Esophagus muscularis mucosa (tissue), 4 donors: ENCODE data around the gene ISG20L2. TPM values are rescaled to one million over a fixed set of nuclear protein-coding genes. Genes with fewer than 3 reads are reported as not detected.

Source experiments
- DNase-seq: peaks from one replicate; pipeline ENCODE4 v3.0.0-alpha.2; 2017; ENCODE audit errors: extremely low spot score
- H3K27ac ChIP-seq, 4 donors: fragments of 200-600 bp; sonication (generic); replicated peaks in 1 of 4; 1 replicate in 3 of 4; 2 replicates in 1 of 4; pipeline ENCODE4 v1.5.1; 2016 to 2019; ENCODE audit warnings: mild to moderate bottlenecking in 1 of 4
- H3K27me3 ChIP-seq, 4 donors: fragments of 200-600 bp; sonication (generic); one replicate each; pipeline versions ENCODE4 v1.5.1 to v1.6.0; 2016 to 2019
- H3K36me3 ChIP-seq, 4 donors: fragments of 200-600 bp; sonication (generic); one replicate each; pipeline ENCODE4 v1.5.1; 2016 to 2019
- H3K4me1 ChIP-seq, 4 donors: fragments of 200-600 bp; sonication (generic); one replicate each; pipeline ENCODE4 v1.5.1; 2016 to 2019
- H3K4me3 ChIP-seq, 4 donors: fragments of 200-600 bp; sonication (generic); 1 replicate in 2 of 4; 2 replicates in 2 of 4; pipeline ENCODE4 v1.5.1; 2016 to 2019; ENCODE audit warnings: mild to moderate bottlenecking in 4 of 4, moderate library complexity in 1 of 4
- H3K9me3 ChIP-seq, 4 donors: fragments of 200-600 bp; sonication (generic); 1 replicate in 3 of 4; 2 replicates in 1 of 4; pipeline ENCODE4 v1.5.1; 2016 to 2019
- CTCF ChIP-seq, 3 experiments: fragments of 200-600 bp in 2 of 3; fragments of 450-650 bp in 1 of 3; sonication (generic) in 2 of 3; IDR thresholded peaks; one replicate each; pipeline ENCODE4 v1.5.1; 2017 to 2019; ENCODE audit warnings: antibody characterized with exemption in 3 of 3, mild to moderate bottlenecking in 2 of 3, moderate library complexity in 1 of 3
- EP300 ChIP-seq: sonication (generic); formaldehyde crosslinking; IDR thresholded peaks from one replicate; pipeline ENCODE4 v1.6.1; 2017; ENCODE audit warnings: antibody characterized with exemption
- POLR2A ChIP-seq: fragments of 450-650 bp; IDR thresholded peaks from one replicate; pipeline ENCODE4 v1.6.1; 2017; ENCODE audit warnings: antibody characterized with exemption, moderate library complexity, mild to moderate bottlenecking, low read depth
- POLR2AphosphoS5 ChIP-seq, 2 donors: sonication (generic); formaldehyde crosslinking; IDR thresholded peaks; one replicate each; pipeline ENCODE4 v1.6.1; 2017; ENCODE audit warnings: antibody characterized with exemption in 2 of 2
- WGBS: methylation state at CpG from one replicate; pipeline ENCODE4 v1.1.5; 2018; 5-methylcytosine and 5-hydroxymethylcytosine counted together
- intact Hi-C: fragments of 100-400 bp; cut with DNase I; formaldehyde crosslinking; loops from one replicate; pipeline ENCODE4 v1.15.1; 2023
- total RNA-seq, 4 donors: library from RNA; depleted of rRNA; stranded (reverse); fragments of >200 nt; gene quantifications; one replicate each; pipeline versions ENCODE4 v1.1.0 to v1.2.1, GENCODE V29; 2016

The ISG20L2 gene
- total RNA-seq, 4 donors from 2014 or later = 16.2 to 20.0 (median 19.0) TPM

GRCh38 chr1:156700736-156701531 lies 27.6 kb downstream of the ISG20L2 start:
- 87% methylated on average over 5 of the region's 8 CpGs for WGBS
- intact Hi-C loops = no loop called here
- TF ChIP-seq CTCF (IDR thresholded peaks at IDR 0.05) (no peak), POLR2AphosphoS5 (IDR thresholded peaks at IDR 0.05) (no peak), POLR2A (no peak), EP300 (no peak)
- Histone ChIP-seq H3K27me3 (peaks cover 0 to 36% (median 0%) of the 10 kb centered on the region in 4 donors), H3K27ac (no peak overlapping the region), H3K4me1 (peaks cover 19 to 28% (median 28%) of the 10 kb centered on the region in 4 donors), H3K9me3 (no peaks in the 10 kb centered on the region), H3K4me3 (no peak overlapping the region), H3K36me3 (peaks cover 0 to 19% (median 0%) of the 10 kb centered on the region in 4 donors)
- no peak for DNase-seq

GRCh38 chr1:156698995-156699394 lies 29.6 kb downstream of the ISG20L2 start:
- TF ChIP-seq POLR2A (no peak), POLR2AphosphoS5 (IDR thresholded peaks at IDR 0.05) (no peak), CTCF (IDR thresholded peaks at IDR 0.05) (no peak)
- no peaks in the 10 kb centered on the region for H3K9me3 ChIP-seq
- H3K27ac ChIP-seq = no peak overlapping the region
- H3K27me3 ChIP-seq = peaks cover 0 to 33% (median 0%) of the 10 kb centered on the region in 4 donors
- 55% methylated on average over 1 of the region's 1 CpG for WGBS
- H3K4me1 ChIP-seq = peaks cover under 1 to 9% (median 8%) of the 10 kb centered on the region in 4 donors
- peaks cover 0 to 19% (median 0%) of the 10 kb centered on the region in 4 donors for H3K36me3 ChIP-seq
- intact Hi-C loops = no loop called here
- no peak for DNase-seq
- H3K4me3 ChIP-seq = no peak overlapping the region

- TF ChIP-seq CTCF (IDR thresholded peaks at IDR 0.05) (no peak), EP300 (no peak), POLR2AphosphoS5 (IDR thresholded peaks at IDR 0.05) (no peak), POLR2A (no peak)
- Histone ChIP-seq H3K36me3 (peaks cover 0 to 19% (median 0%) of the 10 kb centered on the region in 4 donors), H3K27me3 (peaks cover 0 to 38% (median 0%) of the 10 kb centered on the region in 4 donors), H3K9me3 (no peaks in the 10 kb centered on the region), H3K27ac (no peak overlapping the region), H3K4me1 (peaks cover 0 to 8% (median 4%) of the 10 kb centered on the region in 4 donors), H3K4me3 (no peak overlapping the region)
- 74% methylated on average over 5 of the region's 8 CpGs for WGBS
- intact Hi-C loops = no loop called here
- no peak for DNase-seq
These were observed 31.1 kb downstream of the ISG20L2 start for GRCh38 chr1:156697481-156697880.

GRCh38 chr1:156696755-156697154 lies 31.8 kb downstream of the ISG20L2 start:
- Histone ChIP-seq H3K4me3 (no peak overlapping the region), H3K9me3 (no peaks in the 10 kb centered on the region), H3K27me3 (peaks cover 0 to 41% (median 0%) of the 10 kb centered on the region in 4 donors), H3K27ac (no peak overlapping the region), H3K4me1 (peaks cover 0 to 14% (median 5%) of the 10 kb centered on the region in 4 donors), H3K36me3 (peaks cover 0 to 19% (median 0%) of the 10 kb centered on the region in 4 donors)
- TF ChIP-seq POLR2A = no peak
- no peak for TF ChIP-seq POLR2AphosphoS5 (IDR thresholded peaks at IDR 0.05)
- no peak for TF ChIP-seq CTCF (IDR thresholded peaks at IDR 0.05)
- no peak for TF ChIP-seq EP300
- WGBS = 89% methylated on average over 8 of the region's 8 CpGs
- intact Hi-C loops = no loop called here
- no peak for DNase-seq
